Fibroblast of lung (primary cell): ENCODE measurements around the gene MLXIPL.

Source experiments
- EZH2 ChIP-seq: IDR thresholded peaks from 2 replicates; pipeline ENCODE4 v1.5.1; 2012; ENCODE audit warnings: low read length, control low read depth, mild to moderate bottlenecking; ENCODE audit errors: missing control alignments
- TF ChIP-seq, protein P1 (sequence below), 2 donors: IDR thresholded peaks in 1 of 2; conservative IDR thresholded peaks in 1 of 2; 1 replicate in 1 of 2; 2 replicates in 1 of 2; pipeline ENCODE4 v1.5.1; 2011 to 2012; ENCODE audit warnings: low read length in 2 of 2, control low read depth in 1 of 2, inconsistent platforms in 1 of 2, low read depth in 1 of 2, mild to moderate bottlenecking in 1 of 2

DNA sequence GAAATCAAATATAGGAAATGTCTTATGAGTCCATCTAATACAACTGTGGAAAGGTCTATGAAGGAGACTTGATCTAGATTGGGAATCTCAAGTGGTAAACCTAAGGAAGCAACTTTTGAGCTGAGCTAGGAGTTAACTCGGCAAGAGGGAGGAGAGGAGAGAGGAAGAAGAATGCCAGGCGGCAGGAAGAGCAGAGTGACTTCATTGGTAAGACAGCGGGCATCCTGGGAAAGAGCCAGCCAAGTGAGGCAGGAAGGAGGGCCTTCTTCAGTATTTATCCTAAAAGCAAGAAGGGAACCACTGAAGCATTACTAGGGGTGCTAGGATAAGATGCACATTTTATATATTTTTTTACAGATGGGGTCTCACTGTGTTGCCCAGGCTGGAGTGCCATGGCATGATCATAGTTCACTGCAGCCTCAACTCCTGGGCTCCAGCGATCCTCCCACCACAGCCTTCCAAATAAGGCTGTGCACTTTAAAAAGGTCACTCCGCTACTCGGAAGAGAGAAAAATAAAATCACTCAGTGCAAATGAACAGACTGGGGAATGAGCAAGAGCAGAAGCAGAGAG is 68.8 kb downstream of the MLXIPL start:
- TF ChIP-seq, protein P1, sequence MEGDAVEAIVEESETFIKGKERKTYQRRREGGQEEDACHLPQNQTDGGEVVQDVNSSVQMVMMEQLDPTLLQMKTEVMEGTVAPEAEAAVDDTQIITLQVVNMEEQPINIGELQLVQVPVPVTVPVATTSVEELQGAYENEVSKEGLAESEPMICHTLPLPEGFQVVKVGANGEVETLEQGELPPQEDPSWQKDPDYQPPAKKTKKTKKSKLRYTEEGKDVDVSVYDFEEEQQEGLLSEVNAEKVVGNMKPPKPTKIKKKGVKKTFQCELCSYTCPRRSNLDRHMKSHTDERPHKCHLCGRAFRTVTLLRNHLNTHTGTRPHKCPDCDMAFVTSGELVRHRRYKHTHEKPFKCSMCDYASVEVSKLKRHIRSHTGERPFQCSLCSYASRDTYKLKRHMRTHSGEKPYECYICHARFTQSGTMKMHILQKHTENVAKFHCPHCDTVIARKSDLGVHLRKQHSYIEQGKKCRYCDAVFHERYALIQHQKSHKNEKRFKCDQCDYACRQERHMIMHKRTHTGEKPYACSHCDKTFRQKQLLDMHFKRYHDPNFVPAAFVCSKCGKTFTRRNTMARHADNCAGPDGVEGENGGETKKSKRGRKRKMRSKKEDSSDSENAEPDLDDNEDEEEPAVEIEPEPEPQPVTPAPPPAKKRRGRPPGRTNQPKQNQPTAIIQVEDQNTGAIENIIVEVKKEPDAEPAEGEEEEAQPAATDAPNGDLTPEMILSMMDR (conservative IDR thresholded peaks at IDR 0.05 in 1 of 2, IDR thresholded peaks at IDR 0.05 in 1 of 2; ENCODE audit: low read depth in 1 of 2, low read length in 2 of 2) = no peak
- no peak for TF ChIP-seq EZH2
